ENCODE results near the gene ZNF385C. TPM values are rescaled to one million over a fixed set of nuclear protein-coding genes. Genes with fewer than 3 reads are reported as not detected.

Gene ZNF385C
- total RNA-seq, 1 experiment from 2014 or later, result 0.26 TPM

DNA sequence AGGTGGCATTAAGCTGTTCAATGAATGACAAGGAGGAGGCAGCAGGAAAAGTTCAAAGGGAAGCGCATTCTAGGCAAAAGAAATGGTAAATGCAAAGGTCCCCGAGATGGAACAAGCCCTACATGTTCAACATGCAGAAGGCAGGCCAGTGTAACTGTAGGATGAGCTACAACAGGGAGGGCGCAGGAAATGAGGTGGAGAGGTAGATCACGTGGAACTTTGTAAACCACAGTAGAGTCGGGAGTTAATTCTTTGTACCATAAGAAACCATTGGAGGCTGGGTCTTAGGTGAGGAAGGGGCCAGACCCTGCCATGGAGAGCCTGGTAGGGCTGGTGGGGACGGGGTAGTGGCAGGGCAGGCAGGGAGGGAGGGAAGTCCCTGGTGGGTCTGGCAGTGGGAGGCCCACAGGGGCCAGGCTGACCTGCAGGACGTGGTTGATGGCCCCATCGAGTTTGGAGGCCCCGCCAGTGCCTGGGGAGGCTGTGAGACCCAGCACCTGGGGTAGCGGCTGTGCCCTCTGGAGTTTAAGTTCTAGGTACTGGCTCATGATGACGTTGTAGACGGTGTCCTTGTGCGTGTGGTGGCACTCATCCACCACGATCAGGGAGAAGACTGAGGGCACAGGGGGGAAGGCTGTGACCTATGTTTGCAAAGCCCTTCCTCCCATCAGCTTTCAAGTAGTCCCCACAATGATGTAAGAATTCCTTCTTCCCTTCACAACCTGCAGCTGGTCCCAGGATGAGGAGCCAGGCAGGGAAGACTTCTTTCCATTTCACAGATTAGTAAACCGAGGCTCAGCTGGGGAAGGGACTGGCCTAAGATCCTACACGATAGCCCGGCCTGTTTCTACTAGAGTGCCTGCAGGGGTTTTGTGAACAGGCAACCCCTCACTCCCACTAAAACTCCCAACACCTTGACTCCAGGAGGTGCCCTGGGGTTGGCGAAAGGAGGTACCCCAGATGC lies 12.3 kb upstream of the ZNF385C start:
- no peak overlapping the region for H3K27ac Mint-ChIP-seq (ENCODE audit: low read depth, unreplicated experiment)
- peaks cover 10% of the 10 kb centered on the region for H3K36me3 Mint-ChIP-seq (ENCODE audit: insufficient read depth, unreplicated experiment)
- no TSS peak for BruUV-seq (replicated peaks)
- intact Hi-C loops (cut with micrococcal nuclease), result no loop called here
- TF ChIP-seq, protein P1, sequence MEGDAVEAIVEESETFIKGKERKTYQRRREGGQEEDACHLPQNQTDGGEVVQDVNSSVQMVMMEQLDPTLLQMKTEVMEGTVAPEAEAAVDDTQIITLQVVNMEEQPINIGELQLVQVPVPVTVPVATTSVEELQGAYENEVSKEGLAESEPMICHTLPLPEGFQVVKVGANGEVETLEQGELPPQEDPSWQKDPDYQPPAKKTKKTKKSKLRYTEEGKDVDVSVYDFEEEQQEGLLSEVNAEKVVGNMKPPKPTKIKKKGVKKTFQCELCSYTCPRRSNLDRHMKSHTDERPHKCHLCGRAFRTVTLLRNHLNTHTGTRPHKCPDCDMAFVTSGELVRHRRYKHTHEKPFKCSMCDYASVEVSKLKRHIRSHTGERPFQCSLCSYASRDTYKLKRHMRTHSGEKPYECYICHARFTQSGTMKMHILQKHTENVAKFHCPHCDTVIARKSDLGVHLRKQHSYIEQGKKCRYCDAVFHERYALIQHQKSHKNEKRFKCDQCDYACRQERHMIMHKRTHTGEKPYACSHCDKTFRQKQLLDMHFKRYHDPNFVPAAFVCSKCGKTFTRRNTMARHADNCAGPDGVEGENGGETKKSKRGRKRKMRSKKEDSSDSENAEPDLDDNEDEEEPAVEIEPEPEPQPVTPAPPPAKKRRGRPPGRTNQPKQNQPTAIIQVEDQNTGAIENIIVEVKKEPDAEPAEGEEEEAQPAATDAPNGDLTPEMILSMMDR (IDR thresholded peaks at IDR 0.05; ENCODE audit: unreplicated experiment), result no peak
- H3K9me3 Mint-ChIP-seq (ENCODE audit: unreplicated experiment), result no peaks in the 10 kb centered on the region
- H3K27me3 Mint-ChIP-seq (ENCODE audit: insufficient read depth, unreplicated experiment), result no peaks in the 10 kb centered on the region
- ChIA-PET CTCF (interaction anchor here (0.6 to 5.0 kb wide), 6 partner anchors 9 to 92 kb away, joined by 3 to 28 read pairs (median 4); partner anchors contain the start of gene NKIRAS2), POLR2A (interaction anchor here (1.6 to 3.0 kb wide), 3 partner anchors 10 to 144 kb away, joined by 7 to 17 read pairs (median 9); partner anchors contain the start of genes CNP, DNAJC7 and KAT2A)
- DNase-seq (ENCODE audit: unreplicated experiment), result no peak
- H3K4me3 Mint-ChIP-seq (ENCODE audit: unreplicated experiment), result no peak overlapping the region
- no peaks in the 10 kb centered on the region for H3K4me1 Mint-ChIP-seq (ENCODE audit: insufficient read depth, unreplicated experiment)

DNA sequence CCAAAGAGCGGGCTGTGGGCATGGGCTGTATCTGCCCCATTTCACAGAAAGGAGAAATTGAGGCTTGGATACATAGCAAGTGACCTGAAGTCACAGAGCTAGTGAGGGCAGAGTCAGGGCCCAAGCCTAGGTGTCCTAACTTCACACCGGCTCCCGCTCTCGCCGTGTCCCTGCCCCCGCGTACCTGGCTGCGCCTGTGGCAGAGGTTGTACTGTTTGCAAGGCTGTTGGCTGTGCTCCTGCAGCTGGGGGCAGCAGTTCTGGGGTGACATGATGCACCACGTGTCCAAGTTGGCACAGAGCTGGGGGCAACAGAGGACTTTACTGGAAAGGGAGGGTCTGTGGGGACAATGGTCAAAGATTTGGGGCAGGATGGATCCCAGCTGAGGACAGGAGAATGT lies 10.8 kb upstream of the ZNF385C start:
- no peaks in the 10 kb centered on the region for H3K27me3 Mint-ChIP-seq (ENCODE audit: insufficient read depth, unreplicated experiment)
- H3K36me3 Mint-ChIP-seq (ENCODE audit: insufficient read depth, unreplicated experiment), result no peaks in the 10 kb centered on the region
- intact Hi-C loops (cut with micrococcal nuclease), result no loop called here
- H3K27ac Mint-ChIP-seq (ENCODE audit: low read depth, unreplicated experiment), result no peak overlapping the region
- BruUV-seq (replicated peaks), result no TSS peak
- POLR2A ChIA-PET, result no interaction called here
- no peaks in the 10 kb centered on the region for H3K4me1 Mint-ChIP-seq (ENCODE audit: insufficient read depth, unreplicated experiment)
- TF ChIP-seq, protein P1 (IDR thresholded peaks at IDR 0.05; ENCODE audit: unreplicated experiment), result no peak
- no peak overlapping the region for H3K4me3 Mint-ChIP-seq (ENCODE audit: unreplicated experiment)
- no peak for DNase-seq (ENCODE audit: unreplicated experiment)
- CTCF ChIA-PET, result interaction anchor here (0.6 to 1.3 kb wide), 2 partner anchors 43 to 68 kb away, joined by 3 read pairs; no protein-coding TSS in a partner anchor
- H3K9me3 Mint-ChIP-seq (ENCODE audit: unreplicated experiment), result no peaks in the 10 kb centered on the region

DNA sequence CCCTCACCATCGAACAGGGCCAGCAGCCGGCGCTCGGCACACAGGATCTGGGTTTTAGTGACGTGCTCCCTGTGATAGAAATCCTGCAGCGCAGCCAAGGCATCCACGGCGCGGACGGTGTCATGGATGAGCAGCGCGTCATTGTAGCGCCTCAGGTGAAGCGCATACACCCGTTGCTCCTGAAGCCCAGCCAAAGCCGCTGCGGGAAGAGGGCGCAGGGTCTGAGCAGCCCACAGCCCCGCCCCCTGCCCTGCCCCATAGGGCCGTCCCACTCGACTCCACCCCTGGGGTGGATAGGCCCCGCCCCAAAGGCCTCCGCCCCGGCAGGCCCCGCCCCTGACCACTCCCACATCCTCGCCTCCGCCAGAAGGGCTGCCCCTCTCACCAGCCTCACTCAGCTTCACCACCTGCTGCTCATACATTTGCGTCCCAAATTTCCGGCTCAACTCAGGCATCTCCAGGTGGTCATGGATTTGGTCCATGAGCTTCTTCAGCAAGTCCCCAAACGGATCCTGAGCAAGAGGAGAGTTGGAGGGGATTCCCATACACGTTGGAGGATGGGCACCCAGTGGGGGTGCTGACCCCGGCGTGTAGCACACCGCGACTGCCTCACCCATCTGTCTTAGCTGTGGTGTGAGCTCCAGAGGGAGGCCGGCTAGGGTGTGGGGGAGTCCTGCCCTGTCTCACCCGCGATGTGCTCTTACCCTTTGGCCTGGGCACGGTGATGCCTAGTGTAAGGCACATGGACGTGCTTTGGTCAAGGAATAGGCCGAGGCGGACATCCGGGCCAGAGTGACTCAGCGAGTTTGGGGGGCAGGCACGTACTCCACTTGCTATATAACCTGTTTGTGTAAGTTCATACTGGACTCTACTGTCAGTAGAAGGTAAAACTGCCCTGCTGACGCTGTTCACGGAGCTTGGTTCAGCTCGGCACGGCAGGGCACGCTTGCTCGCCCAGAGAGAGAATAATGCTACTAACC lies 9.6 kb upstream of the ZNF385C start:
- ChIA-PET CTCF (interaction anchor here (1.0 to 1.3 kb wide), 3 partner anchors 41 to 84 kb away, joined by 3 to 5 read pairs (median 4); no protein-coding TSS in a partner anchor), POLR2A (no interaction called here)
- intact Hi-C loops (cut with micrococcal nuclease), result no loop called here
- no TSS peak for BruUV-seq (replicated peaks)
- H3K27ac Mint-ChIP-seq (ENCODE audit: low read depth, unreplicated experiment), result no peak overlapping the region
- H3K36me3 Mint-ChIP-seq (ENCODE audit: insufficient read depth, unreplicated experiment), result no peaks in the 10 kb centered on the region
- no peaks in the 10 kb centered on the region for H3K4me1 Mint-ChIP-seq (ENCODE audit: insufficient read depth, unreplicated experiment)
- no peak overlapping the region for H3K4me3 Mint-ChIP-seq (ENCODE audit: unreplicated experiment)
- H3K9me3 Mint-ChIP-seq (ENCODE audit: unreplicated experiment), result no peaks in the 10 kb centered on the region
- no peaks in the 10 kb centered on the region for H3K27me3 Mint-ChIP-seq (ENCODE audit: insufficient read depth, unreplicated experiment)
- peak; percentile 68 for DNase-seq (ENCODE audit: unreplicated experiment)
- TF ChIP-seq, protein P1 (IDR thresholded peaks at IDR 0.05; ENCODE audit: unreplicated experiment), result no peak

Measured in MCF 10A (cell line).